Ovary (tissue), 3 donors: ENCODE data around the gene LGR5.

Experiments used
- CTCF ChIP-seq, 3 donors: fragments of 450-650 bp in 2 of 3; fragments of 200-600 bp in 1 of 3; IDR thresholded peaks; one replicate each; pipeline versions ENCODE4 v1.5.1 to v1.8.0; 2016 to 2022; ENCODE audit warnings: antibody characterized with exemption in 3 of 3, mild to moderate bottlenecking in 1 of 3
- EP300 ChIP-seq: sonication (generic); formaldehyde crosslinking; IDR thresholded peaks from one replicate; pipeline ENCODE4 v1.6.1; 2017; ENCODE audit warnings: antibody characterized with exemption
- POLR2A ChIP-seq: fragments of 450-650 bp; IDR thresholded peaks from one replicate; pipeline ENCODE4 v1.6.1; 2017; ENCODE audit warnings: antibody characterized with exemption, mild to moderate bottlenecking, moderate library complexity
- donor health status: DM: no; HTN: no; CAD: no.

DNA sequence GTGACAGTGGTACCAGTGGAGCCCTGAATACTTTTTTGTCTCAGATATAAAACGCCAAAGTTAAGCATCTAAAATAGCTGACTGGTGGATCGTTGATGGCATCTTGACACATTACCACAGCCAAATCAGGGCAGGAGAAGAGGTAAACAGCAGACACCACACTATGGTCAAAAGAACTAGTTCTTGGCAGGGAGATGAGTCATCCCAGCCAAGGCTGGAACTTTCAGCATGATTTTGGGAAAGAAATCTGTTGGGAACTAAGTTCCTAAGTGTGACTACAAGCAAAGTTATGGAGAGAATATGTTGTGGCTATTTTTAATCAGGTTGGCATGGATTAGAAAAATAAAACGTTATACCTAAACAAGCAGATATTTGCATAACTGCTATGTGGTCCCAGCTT lies 36.9 kb downstream of the LGR5 start:
- TF ChIP-seq POLR2A (no peak), CTCF (IDR thresholded peaks at IDR 0.05) (no peak), EP300 (no peak)
